Endothelial cell of umbilical vein (primary cell): ENCODE measurements around the gene C2orf76.

ENCODE experiments used
- CTCF ChIP-seq, 2 donors: IDR thresholded peaks; 1 replicate in 1 of 2; 2 replicates in 1 of 2; pipeline ENCODE4 v1.5.1; 2011; ENCODE audit warnings: low read length in 2 of 2, mild to moderate bottlenecking in 2 of 2, moderate library complexity in 2 of 2, control low read depth in 1 of 2, inconsistent platforms in 1 of 2, low read depth in 1 of 2; ENCODE audit not compliant: insufficient read depth in 1 of 2; ENCODE audit errors: extremely low read depth in 1 of 2
- EZH2 ChIP-seq: IDR thresholded peaks from 2 replicates; pipeline ENCODE4 v1.6.1; 2012; ENCODE audit warnings: borderline replicate concordance, low read depth, mild to moderate bottlenecking, moderate library complexity, low read length, inconsistent platforms; ENCODE audit not compliant: severe bottlenecking
- FOS ChIP-seq: IDR thresholded peaks from 2 replicates; pipeline ENCODE4 v1.6.1; 2011; ENCODE audit warnings: mild to moderate bottlenecking, low read length, moderate library complexity, borderline replicate concordance; ENCODE audit not compliant: insufficient read depth
- JUN ChIP-seq: IDR thresholded peaks from 2 replicates; pipeline ENCODE4 v1.6.1; 2011; ENCODE audit warnings: borderline replicate concordance, low read depth; ENCODE audit not compliant: insufficient read length, insufficient read depth
- MAX ChIP-seq: IDR thresholded peaks from 2 replicates; pipeline ENCODE4 v1.6.1; 2011; ENCODE audit not compliant: insufficient read depth, insufficient read length
- POLR2A ChIP-seq: IDR thresholded peaks from 2 replicates; pipeline ENCODE4 v1.6.1; 2012; ENCODE audit warnings: low read depth, mild to moderate bottlenecking, control low read depth, low read length
- POLR2AphosphoS5 ChIP-seq: IDR thresholded peaks from 2 replicates; pipeline ENCODE4 v1.6.1; 2012; ENCODE audit warnings: low read depth, mild to moderate bottlenecking, control low read depth, low read length, moderate library complexity; ENCODE audit not compliant: insufficient read depth

GRCh38 chr2:119292226-119292625 lies 74.4 kb downstream of the C2orf76 start:
- TF ChIP-seq EZH2 (no peak), CTCF (IDR thresholded peaks at IDR 0.05; ENCODE audit: extremely low read depth in 1 of 2, insufficient read depth in 1 of 2, low read depth in 1 of 2, low read length in 2 of 2) (no peak), JUN (no peak), FOS (no peak), POLR2A (no peak), POLR2AphosphoS5 (no peak), MAX (no peak)
